Prostate gland (tissue), 2 donors: ENCODE data around the gene RNF213.

Experiments used
- CTCF ChIP-seq, 4 experiments: fragments of 200-600 bp in 2 of 4; fragments of 450-650 bp in 2 of 4; sonication (generic) in 2 of 4; IDR thresholded peaks; 1 replicate in 3 of 4; 2 replicates in 1 of 4; pipeline ENCODE4 v1.5.1; 2016 to 2019; ENCODE audit warnings: antibody characterized with exemption in 4 of 4, mild to moderate bottlenecking in 2 of 4, moderate library complexity in 2 of 4
- POLR2A ChIP-seq: fragments of 450-650 bp; IDR thresholded peaks from one replicate; pipeline ENCODE4 v1.6.1; 2016; ENCODE audit warnings: antibody characterized with exemption, mild to moderate bottlenecking
- POLR2AphosphoS5 ChIP-seq: sonication (generic); formaldehyde crosslinking; IDR thresholded peaks from one replicate; pipeline ENCODE4 v1.6.1; 2017; ENCODE audit warnings: antibody characterized with exemption

GRCh38 chr17:80388175-80388574, 127.5 kb downstream of the RNF213 start:
- no peak for TF ChIP-seq POLR2AphosphoS5
- no peak for TF ChIP-seq CTCF (IDR thresholded peaks at IDR 0.05)
- no peak for TF ChIP-seq POLR2A
